ENCODE data around the gene ACVR1.

GRCh38 chr2:157786663-157787363 is 89.3 kb downstream of the ACVR1 start:
- TF ChIP-seq CTCF (IDR thresholded peaks at IDR 0.05; ENCODE audit: borderline replicate concordance, extremely low read depth, low read length, poor library complexity, severe bottlenecking), result no peak
- TF ChIP-seq EZH2 (IDR thresholded peaks at IDR 0.05; ENCODE audit: borderline replicate concordance, low read depth, low read length, severe bottlenecking), result no peak
